ENCODE measurements around the gene PRIMA1.

Gene PRIMA1

DNA sequence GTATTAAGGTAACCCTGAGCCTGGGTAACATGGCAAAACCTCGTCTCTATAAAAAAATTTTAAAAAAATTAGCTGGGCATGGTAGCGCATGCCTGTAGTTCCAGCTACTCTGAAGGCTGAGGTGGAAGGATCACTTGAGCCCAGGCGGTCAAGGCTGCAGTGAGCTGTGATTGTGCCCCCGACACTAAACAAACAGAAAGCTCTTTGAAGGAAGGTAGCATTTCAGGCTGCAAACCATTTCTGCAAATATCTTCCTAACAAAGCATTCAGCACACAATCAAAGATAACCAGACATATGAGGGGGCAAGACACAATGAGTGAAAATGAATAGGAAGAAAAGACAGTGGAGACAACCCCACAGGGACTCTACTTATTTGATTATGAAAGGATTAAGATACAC is 118.7 kb downstream of the PRIMA1 start:
- no peak overlapping the region for H3K27ac ChIP-seq
- H3K36me3 ChIP-seq (replicated peaks), result no peaks in the 10 kb centered on the region
- no peak for DNase-seq
- in situ Hi-C loops (cut with HindIII; ENCODE audit: low pct_ligation_motif_present, low sequenced_read_pairs), result no loop called here
- H3K4me3 ChIP-seq (ENCODE audit: low read depth, low read length), result no peak overlapping the region
- TF ChIP-seq, protein P1, sequence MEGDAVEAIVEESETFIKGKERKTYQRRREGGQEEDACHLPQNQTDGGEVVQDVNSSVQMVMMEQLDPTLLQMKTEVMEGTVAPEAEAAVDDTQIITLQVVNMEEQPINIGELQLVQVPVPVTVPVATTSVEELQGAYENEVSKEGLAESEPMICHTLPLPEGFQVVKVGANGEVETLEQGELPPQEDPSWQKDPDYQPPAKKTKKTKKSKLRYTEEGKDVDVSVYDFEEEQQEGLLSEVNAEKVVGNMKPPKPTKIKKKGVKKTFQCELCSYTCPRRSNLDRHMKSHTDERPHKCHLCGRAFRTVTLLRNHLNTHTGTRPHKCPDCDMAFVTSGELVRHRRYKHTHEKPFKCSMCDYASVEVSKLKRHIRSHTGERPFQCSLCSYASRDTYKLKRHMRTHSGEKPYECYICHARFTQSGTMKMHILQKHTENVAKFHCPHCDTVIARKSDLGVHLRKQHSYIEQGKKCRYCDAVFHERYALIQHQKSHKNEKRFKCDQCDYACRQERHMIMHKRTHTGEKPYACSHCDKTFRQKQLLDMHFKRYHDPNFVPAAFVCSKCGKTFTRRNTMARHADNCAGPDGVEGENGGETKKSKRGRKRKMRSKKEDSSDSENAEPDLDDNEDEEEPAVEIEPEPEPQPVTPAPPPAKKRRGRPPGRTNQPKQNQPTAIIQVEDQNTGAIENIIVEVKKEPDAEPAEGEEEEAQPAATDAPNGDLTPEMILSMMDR (IDR thresholded peaks at IDR 0.05; ENCODE audit: low read depth, low read length, missing control alignments), result no peak
- H3K27me3 ChIP-seq (replicated peaks), result no peaks in the 10 kb centered on the region
